Activated CD4-positive, alpha-beta memory T cell treated with anti-CD3 and anti-CD28 coated beads, Interleukin-2, amount 10 ng/mL, durations not matched to agents 7 days and 5 days (primary cell): Measurements from ENCODE around the gene NMNAT3. TPM values are rescaled to one million over a fixed set of nuclear protein-coding genes. Genes with fewer than 3 reads are reported as not detected.
A peak's percentile ranks its signal among the peaks of the same experiment; 100 is the strongest.

Experiments
- CTCF ChIA-PET: fragments of 350-600 bp; sonication (Branson Sonifier 250); formaldehyde crosslinking; loops from one replicate; lab custom pipeline; 2021; ENCODE audit warnings: antibody characterized with exemption, inconsistent platforms; lab: Charles Lee
- POLR2A ChIA-PET: fragments of 350-600 bp; sonication (Branson Sonifier 250); formaldehyde crosslinking; loops from one replicate; lab custom pipeline; 2021; ENCODE audit warnings: antibody characterized with exemption; lab: Charles Lee
- DNase-seq: peaks from one replicate; pipeline ENCODE4 v3.0.0-alpha.2; 2020
- H3K27ac Mint-ChIP-seq: one replicate; pipeline ENCODE4 v1.8.0; 2021; ENCODE audit warnings: mild to moderate bottlenecking, mixed read lengths
- H3K27me3 Mint-ChIP-seq: one replicate; pipeline ENCODE4 v1.8.0; 2021; ENCODE audit warnings: mixed read lengths
- H3K36me3 Mint-ChIP-seq: one replicate; pipeline ENCODE4 v1.8.0; 2021; ENCODE audit warnings: low read depth, mixed read lengths
- H3K4me1 Mint-ChIP-seq: one replicate; pipeline ENCODE4 v1.8.0; 2021; ENCODE audit warnings: mixed read lengths
- H3K4me3 Mint-ChIP-seq: one replicate; pipeline ENCODE4 v1.8.0; 2021; ENCODE audit warnings: mild to moderate bottlenecking, mixed read lengths
- H3K9me3 Mint-ChIP-seq: one replicate; pipeline ENCODE4 v1.8.0; 2021; ENCODE audit warnings: mixed read lengths
- total RNA-seq, 2 experiments: library from RNA; stranded (reverse); gene quantifications; one replicate each; pipeline ENCODE4 v1.2.3, GENCODE V29; 2021

The NMNAT3 gene
- under 1 TPM; 0.15 to 0.18 TPM for total RNA-seq

GRCh38 chr3:139677388-139678155, at the start of gene NMNAT3:
TSS of gene NMNAT3 (minus strand) at chr3:139677972. CDS start at chr3:139627724, 50,248 bp downstream.
- Mint-ChIP-seq H3K27me3 (peaks cover 2% of the 10 kb centered on the region), H3K36me3 (no peaks in the 10 kb centered on the region), H3K9me3 (no peaks in the 10 kb centered on the region), H3K27ac (no peak within 1 kb of the TSS), H3K4me3 (peak within 1 kb of the TSS; percentile 61), H3K4me1 (peaks cover 4% of the 10 kb centered on the region)
- CTCF ChIA-PET: no interaction called here
- DNase-seq: peak; percentile 79
- POLR2A ChIA-PET: interaction anchor here (0.7 kb wide), 1 partner anchor 1259 kb away, joined by 3 read pairs; no protein-coding TSS in a partner anchor

- H3K4me3 Mint-ChIP-seq: no peak overlapping the region
- no peak for DNase-seq
- H3K4me1 Mint-ChIP-seq: no peaks in the 10 kb centered on the region
- peaks cover 4% of the 10 kb centered on the region for H3K27me3 Mint-ChIP-seq
- ChIA-PET POLR2A (no interaction called here), CTCF (no interaction called here)
- no peaks in the 10 kb centered on the region for H3K9me3 Mint-ChIP-seq
- no peaks in the 10 kb centered on the region for H3K36me3 Mint-ChIP-seq
- H3K27ac Mint-ChIP-seq: no peak overlapping the region
These were observed 43.6 kb upstream of the NMNAT3 start for GRCh38 chr3:139721370-139721769.

- H3K36me3 Mint-ChIP-seq: no peaks in the 10 kb centered on the region
- CTCF ChIA-PET: no interaction called here
- no peak overlapping the region for H3K27ac Mint-ChIP-seq
- no peaks in the 10 kb centered on the region for H3K4me1 Mint-ChIP-seq
- no peak for DNase-seq
- no peak overlapping the region for H3K4me3 Mint-ChIP-seq
- POLR2A ChIA-PET: no interaction called here
- no peaks in the 10 kb centered on the region for H3K9me3 Mint-ChIP-seq
- peaks cover 4% of the 10 kb centered on the region for H3K27me3 Mint-ChIP-seq
These were observed 40.6 kb upstream of the NMNAT3 start for GRCh38 chr3:139718415-139718814.

GRCh38 chr3:139716908-139717485, 39.2 kb upstream of the NMNAT3 start:
- POLR2A ChIA-PET: no interaction called here
- no peaks in the 10 kb centered on the region for H3K4me1 Mint-ChIP-seq
- H3K9me3 Mint-ChIP-seq: no peaks in the 10 kb centered on the region
- no peaks in the 10 kb centered on the region for H3K36me3 Mint-ChIP-seq
- no peak for DNase-seq
- CTCF ChIA-PET: no interaction called here
- H3K27ac Mint-ChIP-seq: no peak overlapping the region
- no peak overlapping the region for H3K4me3 Mint-ChIP-seq
- H3K27me3 Mint-ChIP-seq: peaks cover 2% of the 10 kb centered on the region

GRCh38 chr3:139715743-139716360, 38.1 kb upstream of the NMNAT3 start:
- Mint-ChIP-seq H3K4me3 (no peak overlapping the region), H3K36me3 (no peaks in the 10 kb centered on the region), H3K27me3 (peaks cover 2% of the 10 kb centered on the region), H3K9me3 (no peaks in the 10 kb centered on the region), H3K4me1 (no peaks in the 10 kb centered on the region), H3K27ac (no peak overlapping the region)
- no peak for DNase-seq
- ChIA-PET CTCF (no interaction called here), POLR2A (no interaction called here)

GRCh38 chr3:139715166-139715565, 37.4 kb upstream of the NMNAT3 start:
- ChIA-PET CTCF (no interaction called here), POLR2A (no interaction called here)
- DNase-seq: no peak
- Mint-ChIP-seq H3K27me3 (peaks cover 4% of the 10 kb centered on the region), H3K4me1 (no peaks in the 10 kb centered on the region), H3K9me3 (no peaks in the 10 kb centered on the region), H3K27ac (no peak overlapping the region), H3K36me3 (no peaks in the 10 kb centered on the region), H3K4me3 (no peak overlapping the region)

GRCh38 chr3:139710212-139710611, 32.4 kb upstream of the NMNAT3 start:
- Mint-ChIP-seq H3K4me1 (no peaks in the 10 kb centered on the region), H3K27me3 (peaks cover 4% of the 10 kb centered on the region), H3K36me3 (no peaks in the 10 kb centered on the region), H3K27ac (no peak overlapping the region), H3K4me3 (no peak overlapping the region), H3K9me3 (no peaks in the 10 kb centered on the region)
- CTCF ChIA-PET: no interaction called here
- POLR2A ChIA-PET: no interaction called here
- no peak for DNase-seq

- Mint-ChIP-seq H3K27ac (no peak overlapping the region), H3K36me3 (no peaks in the 10 kb centered on the region), H3K4me1 (no peaks in the 10 kb centered on the region), H3K27me3 (peaks cover 5% of the 10 kb centered on the region), H3K9me3 (no peaks in the 10 kb centered on the region), H3K4me3 (no peak overlapping the region)
- ChIA-PET CTCF (no interaction called here), POLR2A (no interaction called here)
- DNase-seq: no peak
These were observed 27.9 kb upstream of the NMNAT3 start for GRCh38 chr3:139705631-139706030.

GRCh38 chr3:139696314-139696604, 18.5 kb upstream of the NMNAT3 start:
- ChIA-PET POLR2A (no interaction called here), CTCF (no interaction called here)
- peaks cover 3% of the 10 kb centered on the region for H3K27me3 Mint-ChIP-seq
- H3K4me1 Mint-ChIP-seq: no peaks in the 10 kb centered on the region
- no peaks in the 10 kb centered on the region for H3K36me3 Mint-ChIP-seq
- H3K4me3 Mint-ChIP-seq: no peak overlapping the region
- H3K9me3 Mint-ChIP-seq: no peaks in the 10 kb centered on the region
- H3K27ac Mint-ChIP-seq: no peak overlapping the region
- no peak for DNase-seq

GRCh38 chr3:139695426-139696313, 17.9 kb upstream of the NMNAT3 start:
- no peak for DNase-seq
- no peaks in the 10 kb centered on the region for H3K9me3 Mint-ChIP-seq
- H3K27ac Mint-ChIP-seq: no peak overlapping the region
- CTCF ChIA-PET: no interaction called here
- H3K27me3 Mint-ChIP-seq: no peaks in the 10 kb centered on the region
- POLR2A ChIA-PET: no interaction called here
- H3K4me1 Mint-ChIP-seq: no peaks in the 10 kb centered on the region
- no peaks in the 10 kb centered on the region for H3K36me3 Mint-ChIP-seq
- H3K4me3 Mint-ChIP-seq: no peak overlapping the region

GRCh38 chr3:139695007-139695406, 17.2 kb upstream of the NMNAT3 start:
- Mint-ChIP-seq H3K4me3 (no peak overlapping the region), H3K27me3 (no peaks in the 10 kb centered on the region), H3K9me3 (no peaks in the 10 kb centered on the region), H3K36me3 (no peaks in the 10 kb centered on the region), H3K4me1 (no peaks in the 10 kb centered on the region), H3K27ac (no peak overlapping the region)
- DNase-seq: no peak
- ChIA-PET POLR2A (no interaction called here), CTCF (no interaction called here)

GRCh38 chr3:139694542-139694941, 16.8 kb upstream of the NMNAT3 start:
- Mint-ChIP-seq H3K27me3 (no peaks in the 10 kb centered on the region), H3K4me3 (no peak overlapping the region), H3K9me3 (no peaks in the 10 kb centered on the region), H3K36me3 (no peaks in the 10 kb centered on the region), H3K27ac (no peak overlapping the region), H3K4me1 (no peaks in the 10 kb centered on the region)
- POLR2A ChIA-PET: no interaction called here
- CTCF ChIA-PET: no interaction called here
- DNase-seq: no peak

GRCh38 chr3:139691619-139692018, 13.8 kb upstream of the NMNAT3 start:
- H3K36me3 Mint-ChIP-seq: no peaks in the 10 kb centered on the region
- no peaks in the 10 kb centered on the region for H3K9me3 Mint-ChIP-seq
- H3K4me1 Mint-ChIP-seq: no peaks in the 10 kb centered on the region
- no peaks in the 10 kb centered on the region for H3K27me3 Mint-ChIP-seq
- no peak for DNase-seq
- H3K27ac Mint-ChIP-seq: no peak overlapping the region
- ChIA-PET POLR2A (no interaction called here), CTCF (no interaction called here)
- no peak overlapping the region for H3K4me3 Mint-ChIP-seq
